Mucosa of gallbladder (tissue), 1 donor: ENCODE measurements around the gene TMEM14C. TPM values are rescaled to one million over a fixed set of nuclear protein-coding genes. Genes with fewer than 3 reads are reported as not detected.
A peak's percentile ranks its signal among the peaks of the same experiment; 100 is the strongest.

Experiments
- DNase-seq: peaks from one replicate; pipeline ENCODE4 v3.0.0-alpha.2; 2020; ENCODE audit warnings: low spot score
- total RNA-seq: library from RNA; stranded (reverse); gene quantifications from one replicate; pipeline ENCODE4 v1.2.1, GENCODE V29; 2021
- donor health status: DM: no; HTN: no; CAD: no.

Gene TMEM14C
- total RNA-seq, 1 donor from 2014 or later, result 111 TPM

- DNase-seq, result peak; percentile 30
These were observed 37.0 kb downstream of the TMEM14C start for GRCh38 chr6:10759884-10760329.

GRCh38 chr6:10763006-10763405 is 40.1 kb downstream of the TMEM14C start:
- no peak for DNase-seq

- DNase-seq, result no peak
These were observed 46.5 kb downstream of the TMEM14C start for GRCh38 chr6:10769419-10769818.

- no peak for DNase-seq
These were observed 48.6 kb downstream of the TMEM14C start for GRCh38 chr6:10771371-10771894.

GRCh38 chr6:10778230-10778629 is 55.4 kb downstream of the TMEM14C start:
- no peak for DNase-seq

- no peak for DNase-seq
These were observed 56.2 kb downstream of the TMEM14C start for GRCh38 chr6:10779076-10779475.

Other genes starting within 250 kb of the TMEM14C start
- 9.7 TPM for gene GCNT2, start 201.7 kb upstream of the TMEM14C start, total RNA-seq
- 0.69 TPM for gene C6orf52, start 28.5 kb upstream of the TMEM14C start, total RNA-seq
- 7.3 TPM for gene PAK1IP1, start 28.1 kb upstream of the TMEM14C start, total RNA-seq
- 72.5 TPM for gene TMEM14B, start 24.7 kb downstream of the TMEM14C start, total RNA-seq
- gene MAK, start 115.5 kb downstream of the TMEM14C start, total RNA-seq, result 0.09 TPM
- gene GCM2, start 159.0 kb downstream of the TMEM14C start, total RNA-seq, result not detected
- gene SYCP2L, start 164.0 kb downstream of the TMEM14C start, total RNA-seq, result 0.37 TPM